SK-N-SH (cell line): ENCODE measurements around the gene ALG11.

Source experiments
- MXI1 ChIP-seq: IDR thresholded peaks from 2 replicates; pipeline ENCODE4 v1.6.1; 2012; ENCODE audit warnings: mild to moderate bottlenecking, low read depth, low read length, improper control_type of control experiment
- POLR2AphosphoS5 ChIP-seq: IDR thresholded peaks from 2 replicates; pipeline ENCODE4 v1.6.1; 2012; ENCODE audit warnings: low read depth, low read length
- RFX5 ChIP-seq: IDR thresholded peaks from 2 replicates; pipeline ENCODE4 v1.6.1; 2012; ENCODE audit warnings: mild to moderate bottlenecking, improper control_type of control experiment, low read length
- YY1 ChIP-seq: IDR thresholded peaks from 2 replicates; pipeline ENCODE4 v1.4.0; 2012; ENCODE audit warnings: low read depth, mild to moderate bottlenecking
- TF ChIP-seq, protein P1 (sequence below): fragments of 200-600 bp; sonication (generic); IDR thresholded peaks from 2 replicates; pipeline ENCODE4 v1.6.1; 2017; ENCODE audit warnings: antibody characterized with exemption, mild to moderate bottlenecking, moderate library complexity
- TF ChIP-seq, protein P2 (sequence below): IDR thresholded peaks from 2 replicates; pipeline ENCODE4 v1.6.1; 2012; ENCODE audit warnings: mild to moderate bottlenecking, low read depth, low read length, moderate library complexity
- TF ChIP-seq, protein P3 (sequence below): IDR thresholded peaks from 2 replicates; pipeline ENCODE4 v1.4.0; 2012; ENCODE audit warnings: low read depth
- TF ChIP-seq, protein P4 (sequence below): IDR thresholded peaks from 2 replicates; pipeline ENCODE4 v1.4.0; 2012; ENCODE audit warnings: low read depth, borderline replicate concordance
- TF ChIP-seq, protein P5 (sequence below): fragments of 150-350 bp; IDR thresholded peaks from 2 replicates; pipeline ENCODE4 v1.6.1; 2017; ENCODE audit warnings: antibody characterized with exemption, low read length, low read depth, borderline replicate concordance

DNA sequence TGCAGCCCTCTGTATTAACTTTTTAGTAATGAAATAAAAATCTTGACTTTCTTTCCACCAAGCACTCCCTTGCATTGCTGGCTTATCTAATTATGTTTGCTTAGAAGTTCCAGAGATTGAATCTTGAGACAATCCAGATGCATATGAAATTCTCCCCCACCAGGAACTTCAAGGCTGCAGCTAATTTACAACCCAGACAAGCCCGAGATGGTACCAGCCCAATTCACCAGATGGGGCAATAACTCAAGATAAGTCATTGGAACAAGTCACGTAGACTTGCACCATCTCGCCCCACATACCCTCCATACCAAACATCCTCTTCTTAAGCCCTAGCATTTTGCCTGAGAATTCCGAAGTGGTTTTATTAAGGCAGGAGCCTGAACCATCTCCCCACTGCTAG, 41.3 kb downstream of the ALG11 start:
- TF ChIP-seq, protein P1, sequence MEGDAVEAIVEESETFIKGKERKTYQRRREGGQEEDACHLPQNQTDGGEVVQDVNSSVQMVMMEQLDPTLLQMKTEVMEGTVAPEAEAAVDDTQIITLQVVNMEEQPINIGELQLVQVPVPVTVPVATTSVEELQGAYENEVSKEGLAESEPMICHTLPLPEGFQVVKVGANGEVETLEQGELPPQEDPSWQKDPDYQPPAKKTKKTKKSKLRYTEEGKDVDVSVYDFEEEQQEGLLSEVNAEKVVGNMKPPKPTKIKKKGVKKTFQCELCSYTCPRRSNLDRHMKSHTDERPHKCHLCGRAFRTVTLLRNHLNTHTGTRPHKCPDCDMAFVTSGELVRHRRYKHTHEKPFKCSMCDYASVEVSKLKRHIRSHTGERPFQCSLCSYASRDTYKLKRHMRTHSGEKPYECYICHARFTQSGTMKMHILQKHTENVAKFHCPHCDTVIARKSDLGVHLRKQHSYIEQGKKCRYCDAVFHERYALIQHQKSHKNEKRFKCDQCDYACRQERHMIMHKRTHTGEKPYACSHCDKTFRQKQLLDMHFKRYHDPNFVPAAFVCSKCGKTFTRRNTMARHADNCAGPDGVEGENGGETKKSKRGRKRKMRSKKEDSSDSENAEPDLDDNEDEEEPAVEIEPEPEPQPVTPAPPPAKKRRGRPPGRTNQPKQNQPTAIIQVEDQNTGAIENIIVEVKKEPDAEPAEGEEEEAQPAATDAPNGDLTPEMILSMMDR: no peak
- TF ChIP-seq YY1 (no peak), RFX5 (no peak), POLR2AphosphoS5 (no peak), MXI1 (no peak)
- TF ChIP-seq, protein P2, sequence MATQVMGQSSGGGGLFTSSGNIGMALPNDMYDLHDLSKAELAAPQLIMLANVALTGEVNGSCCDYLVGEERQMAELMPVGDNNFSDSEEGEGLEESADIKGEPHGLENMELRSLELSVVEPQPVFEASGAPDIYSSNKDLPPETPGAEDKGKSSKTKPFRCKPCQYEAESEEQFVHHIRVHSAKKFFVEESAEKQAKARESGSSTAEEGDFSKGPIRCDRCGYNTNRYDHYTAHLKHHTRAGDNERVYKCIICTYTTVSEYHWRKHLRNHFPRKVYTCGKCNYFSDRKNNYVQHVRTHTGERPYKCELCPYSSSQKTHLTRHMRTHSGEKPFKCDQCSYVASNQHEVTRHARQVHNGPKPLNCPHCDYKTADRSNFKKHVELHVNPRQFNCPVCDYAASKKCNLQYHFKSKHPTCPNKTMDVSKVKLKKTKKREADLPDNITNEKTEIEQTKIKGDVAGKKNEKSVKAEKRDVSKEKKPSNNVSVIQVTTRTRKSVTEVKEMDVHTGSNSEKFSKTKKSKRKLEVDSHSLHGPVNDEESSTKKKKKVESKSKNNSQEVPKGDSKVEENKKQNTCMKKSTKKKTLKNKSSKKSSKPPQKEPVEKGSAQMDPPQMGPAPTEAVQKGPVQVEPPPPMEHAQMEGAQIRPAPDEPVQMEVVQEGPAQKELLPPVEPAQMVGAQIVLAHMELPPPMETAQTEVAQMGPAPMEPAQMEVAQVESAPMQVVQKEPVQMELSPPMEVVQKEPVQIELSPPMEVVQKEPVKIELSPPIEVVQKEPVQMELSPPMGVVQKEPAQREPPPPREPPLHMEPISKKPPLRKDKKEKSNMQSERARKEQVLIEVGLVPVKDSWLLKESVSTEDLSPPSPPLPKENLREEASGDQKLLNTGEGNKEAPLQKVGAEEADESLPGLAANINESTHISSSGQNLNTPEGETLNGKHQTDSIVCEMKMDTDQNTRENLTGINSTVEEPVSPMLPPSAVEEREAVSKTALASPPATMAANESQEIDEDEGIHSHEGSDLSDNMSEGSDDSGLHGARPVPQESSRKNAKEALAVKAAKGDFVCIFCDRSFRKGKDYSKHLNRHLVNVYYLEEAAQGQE: no peak
- TF ChIP-seq, protein P3, sequence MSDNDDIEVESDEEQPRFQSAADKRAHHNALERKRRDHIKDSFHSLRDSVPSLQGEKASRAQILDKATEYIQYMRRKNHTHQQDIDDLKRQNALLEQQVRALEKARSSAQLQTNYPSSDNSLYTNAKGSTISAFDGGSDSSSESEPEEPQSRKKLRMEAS: no peak
- TF ChIP-seq, protein P4, sequence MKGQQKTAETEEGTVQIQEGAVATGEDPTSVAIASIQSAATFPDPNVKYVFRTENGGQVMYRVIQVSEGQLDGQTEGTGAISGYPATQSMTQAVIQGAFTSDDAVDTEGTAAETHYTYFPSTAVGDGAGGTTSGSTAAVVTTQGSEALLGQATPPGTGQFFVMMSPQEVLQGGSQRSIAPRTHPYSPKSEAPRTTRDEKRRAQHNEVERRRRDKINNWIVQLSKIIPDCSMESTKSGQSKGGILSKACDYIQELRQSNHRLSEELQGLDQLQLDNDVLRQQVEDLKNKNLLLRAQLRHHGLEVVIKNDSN: no peak
- TF ChIP-seq, protein P5, sequence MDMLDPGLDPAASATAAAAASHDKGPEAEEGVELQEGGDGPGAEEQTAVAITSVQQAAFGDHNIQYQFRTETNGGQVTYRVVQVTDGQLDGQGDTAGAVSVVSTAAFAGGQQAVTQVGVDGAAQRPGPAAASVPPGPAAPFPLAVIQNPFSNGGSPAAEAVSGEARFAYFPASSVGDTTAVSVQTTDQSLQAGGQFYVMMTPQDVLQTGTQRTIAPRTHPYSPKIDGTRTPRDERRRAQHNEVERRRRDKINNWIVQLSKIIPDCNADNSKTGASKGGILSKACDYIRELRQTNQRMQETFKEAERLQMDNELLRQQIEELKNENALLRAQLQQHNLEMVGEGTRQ: no peak
